HFF-Myc (cell line): ENCODE measurements around the gene CADM1.

Source experiments
- DNase-seq: peaks from one replicate; pipeline ENCODE4 v3.0.0-alpha.2; 2011; ENCODE audit warnings: low read depth; ENCODE audit errors: extremely low read depth
- H3K4me3 ChIP-seq: replicated peaks from 2 replicates; pipeline ENCODE4 v1.5.1; 2011; ENCODE audit warnings: low read depth, mild to moderate bottlenecking, control low read depth, low read length
- TF ChIP-seq, protein P1 (sequence below): IDR thresholded peaks from 2 replicates; pipeline ENCODE4 v1.5.1; 2012; ENCODE audit warnings: mild to moderate bottlenecking, low read depth, low read length, control low read depth; ENCODE audit errors: missing control alignments

The CADM1 gene

DNA sequence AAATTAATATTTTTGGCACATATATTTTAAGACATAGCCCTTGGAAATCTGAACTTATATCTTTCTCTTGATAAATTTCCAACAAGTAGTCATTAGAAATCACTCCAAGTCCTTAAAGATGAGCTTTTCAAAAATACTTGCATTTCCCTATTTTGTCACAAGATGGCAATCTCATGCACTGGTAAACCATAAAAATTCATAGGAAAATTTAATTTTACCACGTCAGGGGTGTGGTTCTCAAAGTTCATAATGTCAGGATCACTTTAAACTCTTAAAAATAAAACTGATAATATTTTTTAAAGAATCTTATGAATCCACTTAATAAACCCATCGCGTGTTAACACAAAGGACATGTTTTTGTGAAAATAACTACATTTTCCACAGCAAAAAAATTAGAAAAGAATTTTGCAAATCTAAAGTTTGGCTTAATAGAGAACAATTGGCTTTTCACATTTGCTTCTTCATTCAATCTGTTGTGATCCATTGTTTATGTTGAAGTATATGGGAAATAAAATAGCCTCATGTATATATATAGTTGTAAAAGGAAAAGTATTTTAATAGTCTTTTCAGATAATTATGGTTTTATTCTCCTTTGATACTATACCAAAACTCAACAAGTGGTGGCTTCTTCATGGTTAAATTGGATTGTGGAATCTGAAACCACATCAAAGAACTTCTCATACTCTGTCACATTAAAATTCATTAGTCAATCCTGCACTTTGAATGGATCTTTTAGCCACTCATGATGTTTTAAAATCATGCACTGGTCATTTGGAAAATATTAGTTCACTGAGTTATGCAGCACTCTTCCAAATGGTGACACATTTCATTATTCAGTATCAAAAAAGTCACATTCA lies 169.1 kb downstream of the CADM1 start:
- TF ChIP-seq, protein P1, sequence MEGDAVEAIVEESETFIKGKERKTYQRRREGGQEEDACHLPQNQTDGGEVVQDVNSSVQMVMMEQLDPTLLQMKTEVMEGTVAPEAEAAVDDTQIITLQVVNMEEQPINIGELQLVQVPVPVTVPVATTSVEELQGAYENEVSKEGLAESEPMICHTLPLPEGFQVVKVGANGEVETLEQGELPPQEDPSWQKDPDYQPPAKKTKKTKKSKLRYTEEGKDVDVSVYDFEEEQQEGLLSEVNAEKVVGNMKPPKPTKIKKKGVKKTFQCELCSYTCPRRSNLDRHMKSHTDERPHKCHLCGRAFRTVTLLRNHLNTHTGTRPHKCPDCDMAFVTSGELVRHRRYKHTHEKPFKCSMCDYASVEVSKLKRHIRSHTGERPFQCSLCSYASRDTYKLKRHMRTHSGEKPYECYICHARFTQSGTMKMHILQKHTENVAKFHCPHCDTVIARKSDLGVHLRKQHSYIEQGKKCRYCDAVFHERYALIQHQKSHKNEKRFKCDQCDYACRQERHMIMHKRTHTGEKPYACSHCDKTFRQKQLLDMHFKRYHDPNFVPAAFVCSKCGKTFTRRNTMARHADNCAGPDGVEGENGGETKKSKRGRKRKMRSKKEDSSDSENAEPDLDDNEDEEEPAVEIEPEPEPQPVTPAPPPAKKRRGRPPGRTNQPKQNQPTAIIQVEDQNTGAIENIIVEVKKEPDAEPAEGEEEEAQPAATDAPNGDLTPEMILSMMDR: peak; percentile 26
- DNase-seq: no peak
- H3K4me3 ChIP-seq: no peak overlapping the region

- TF ChIP-seq, protein P1: no peak
- DNase-seq: no peak
- H3K4me3 ChIP-seq: no peak overlapping the region
These were observed 170.3 kb downstream of the CADM1 start for GRCh38 chr11:115333949-115334348.

DNA sequence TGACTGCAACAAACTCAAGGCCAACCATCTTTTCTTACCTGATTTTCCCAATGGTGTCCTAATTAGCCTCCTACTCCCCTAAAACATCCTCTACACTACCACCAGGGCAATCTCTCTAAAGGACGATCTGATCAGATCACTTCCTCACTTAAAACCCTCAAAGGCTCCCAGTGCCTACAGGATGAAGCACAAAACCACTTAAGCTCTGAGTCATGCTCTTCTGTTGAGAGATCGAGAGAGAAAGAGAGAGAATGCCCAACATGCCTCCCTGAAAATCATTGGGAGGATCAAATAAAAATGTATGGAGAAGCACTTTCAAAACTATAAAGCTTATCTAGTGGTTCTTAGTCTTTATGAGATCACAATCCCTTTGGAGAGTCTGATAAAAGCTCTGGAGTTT lies 171.1 kb downstream of the CADM1 start:
- TF ChIP-seq, protein P1: no peak
- H3K4me3 ChIP-seq: no peak overlapping the region
- no peak for DNase-seq

DNA sequence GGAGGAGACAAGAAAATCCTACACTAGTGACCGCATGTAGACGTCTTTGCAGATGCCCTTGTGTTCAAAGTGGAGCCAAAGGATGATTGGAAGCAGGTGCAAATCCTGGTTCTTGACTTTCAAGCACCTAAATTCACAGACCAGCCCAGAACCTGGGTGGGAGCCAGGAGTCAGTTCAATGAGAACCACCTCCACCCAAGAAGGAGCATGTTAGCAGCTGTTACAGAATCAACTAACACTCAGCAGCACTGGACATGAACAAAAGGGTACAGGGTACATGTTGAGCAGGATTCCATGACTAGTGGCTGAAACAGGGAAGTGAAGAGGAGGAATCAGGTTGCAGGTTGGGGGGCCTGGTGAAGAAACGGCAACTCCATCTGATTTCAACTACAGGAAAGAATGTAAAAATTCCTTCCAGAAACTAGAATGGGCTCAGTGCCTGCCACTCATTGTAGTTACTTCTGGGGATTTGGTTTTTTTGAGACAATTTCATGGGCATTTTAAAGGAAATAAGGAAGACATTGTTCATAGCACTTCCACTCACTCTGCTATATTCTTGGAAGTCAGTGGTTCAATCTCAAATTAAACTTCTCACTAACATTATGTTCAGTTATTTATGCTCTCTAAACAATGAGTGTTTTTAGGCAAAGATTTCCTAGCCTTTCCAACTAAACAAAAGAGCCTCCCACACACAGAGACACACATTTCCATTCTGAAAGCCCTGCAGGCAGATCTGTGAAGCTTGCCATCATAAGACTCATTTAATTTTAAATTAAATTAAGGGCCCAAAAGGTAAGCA lies 173.3 kb downstream of the CADM1 start:
- DNase-seq: no peak
- H3K4me3 ChIP-seq: no peak overlapping the region
- TF ChIP-seq, protein P1: no peak

GRCh38 chr11:115326526-115326925 lies 177.7 kb downstream of the CADM1 start:
- TF ChIP-seq, protein P1: no peak
- H3K4me3 ChIP-seq: no peak overlapping the region
- DNase-seq: no peak

DNA sequence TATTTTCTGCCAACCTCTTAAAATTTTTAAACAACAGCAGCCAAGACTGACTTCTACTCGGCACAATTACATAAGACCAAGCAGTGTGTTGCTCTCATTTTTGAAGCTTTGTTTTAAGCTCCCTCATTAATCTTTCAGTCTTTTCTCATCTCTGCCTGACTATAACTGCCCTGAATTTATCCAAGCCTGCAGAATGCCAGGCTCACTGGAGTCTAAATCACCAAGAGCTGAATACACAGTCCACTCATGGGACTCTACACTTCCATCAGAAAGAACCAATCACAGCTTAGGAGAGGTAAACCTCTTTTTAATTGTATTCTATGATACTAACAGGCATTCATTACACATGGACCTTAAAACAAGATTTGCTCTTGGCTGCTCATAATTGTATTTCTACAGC lies 178.7 kb downstream of the CADM1 start:
- no peak overlapping the region for H3K4me3 ChIP-seq
- TF ChIP-seq, protein P1: no peak
- no peak for DNase-seq
